Fibroblast of peridontal ligament (primary cell): ENCODE measurements around the gene C19orf67.
A peak's percentile ranks its signal among the peaks of the same experiment; 100 is the strongest.

Source experiments
- DNase-seq: peaks from one replicate; pipeline ENCODE4 v3.0.0-alpha.2; 2010; ENCODE audit errors: extremely low read depth

C19orf67 gene

DNA sequence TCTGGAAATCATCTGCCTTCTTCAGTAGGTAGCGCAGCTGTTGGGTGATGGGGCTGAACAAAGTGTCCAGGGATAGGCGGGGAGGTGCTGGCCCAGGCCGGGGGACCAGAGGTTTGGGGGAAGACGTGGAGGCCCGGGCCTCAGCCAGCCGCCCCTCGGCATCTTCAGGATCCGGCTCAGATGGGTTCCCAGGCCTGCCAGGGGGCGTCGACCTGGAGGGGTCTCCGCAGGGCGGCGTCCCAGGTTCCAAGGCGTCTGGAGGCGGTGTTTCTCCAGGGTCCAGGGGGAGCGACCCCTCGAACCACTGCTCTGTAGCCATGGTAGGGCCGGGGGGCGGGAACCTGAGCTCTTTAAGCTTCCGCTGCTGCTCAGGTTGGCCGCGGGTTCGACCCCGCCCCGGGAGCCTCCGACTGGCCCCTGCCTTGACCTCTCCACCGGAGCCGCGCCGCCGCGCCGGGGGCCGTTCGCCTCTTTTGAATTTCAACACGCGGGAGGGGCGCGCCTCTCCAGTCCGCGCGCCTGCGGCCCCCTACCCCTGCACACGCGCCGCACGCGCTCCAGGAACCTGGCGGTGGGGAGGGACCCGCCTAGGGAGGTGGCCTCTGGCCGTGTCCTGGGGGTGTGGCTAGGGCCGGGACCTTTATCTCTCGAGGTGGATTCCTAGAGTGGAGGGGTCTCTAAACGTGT, at the start of gene C19orf67:
TSS of gene C19orf67 (minus strand) at position 475 of the 687 bp plus-strand sequence. CDS start at position 319, 156 bp downstream.
- no peak for DNase-seq

DNA sequence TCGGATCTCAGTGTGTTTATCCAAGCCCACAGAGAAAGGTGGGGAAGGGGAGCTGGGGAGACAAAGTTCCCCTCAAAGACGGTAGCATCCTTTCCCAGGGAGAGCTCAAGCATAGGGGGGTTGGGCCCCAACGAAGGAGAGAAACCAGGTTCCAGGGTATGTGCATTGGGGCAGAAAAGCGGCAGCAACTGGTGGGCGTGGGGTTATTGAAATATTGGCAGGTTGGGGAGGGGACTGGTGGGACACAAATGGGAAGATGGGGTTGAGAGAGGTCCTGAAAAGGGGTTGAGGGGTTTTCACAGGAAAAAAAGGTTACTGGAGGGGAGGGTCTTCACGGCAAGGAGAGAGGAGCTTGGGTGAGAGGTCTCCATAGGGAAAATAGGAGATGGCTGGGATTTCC, 49.8 kb upstream of the C19orf67 start:
- no peak for DNase-seq

DNA sequence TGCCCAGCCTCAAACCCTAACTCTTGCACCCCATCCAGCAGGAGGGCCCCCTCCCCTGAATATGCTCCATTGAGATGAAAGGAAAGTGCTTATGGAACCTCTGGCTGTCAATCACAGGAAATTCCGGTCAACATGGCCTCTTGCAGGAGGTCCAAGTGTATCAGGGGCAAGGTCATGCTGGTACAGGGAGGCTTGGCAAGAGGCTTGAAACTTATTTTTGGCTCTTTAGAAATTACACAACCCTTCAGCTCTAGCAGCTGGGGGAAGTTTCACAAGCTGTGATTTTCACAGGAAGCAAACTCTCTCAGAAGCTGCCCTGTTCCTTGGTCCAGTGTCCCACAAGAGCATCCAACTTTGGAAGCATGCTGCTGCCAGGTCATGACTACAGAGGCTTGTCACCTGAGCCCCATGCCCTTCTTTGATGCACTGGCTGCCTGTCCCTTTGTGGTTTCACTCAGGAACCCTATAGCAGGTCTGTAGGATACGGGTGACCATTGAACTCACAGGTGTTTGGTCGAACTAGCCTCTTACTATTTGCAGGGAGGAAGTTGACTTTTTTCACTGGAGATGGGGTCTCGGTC, 42.4 kb upstream of the C19orf67 start:
- DNase-seq: peak; percentile 31

DNA sequence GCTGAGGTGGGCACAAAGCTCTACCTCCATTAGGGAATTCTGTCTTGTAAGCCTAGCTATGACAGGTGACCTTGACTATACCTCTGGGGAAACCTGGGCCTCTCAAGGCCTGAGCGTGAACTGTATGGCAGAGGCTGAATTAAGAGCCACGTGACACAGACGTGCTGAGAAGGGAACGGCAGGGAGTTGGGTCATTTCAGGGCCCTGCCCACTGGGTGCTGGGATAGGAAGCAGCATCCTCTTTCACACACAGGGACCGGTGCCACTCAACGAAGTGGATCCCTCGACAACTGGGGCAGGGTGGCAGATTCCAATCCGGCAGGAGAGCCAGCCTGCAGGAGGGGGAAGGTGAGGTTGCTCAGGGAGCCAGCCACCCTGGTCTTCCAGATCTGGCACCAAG, 41.6 kb upstream of the C19orf67 start:
- DNase-seq: no peak

DNA sequence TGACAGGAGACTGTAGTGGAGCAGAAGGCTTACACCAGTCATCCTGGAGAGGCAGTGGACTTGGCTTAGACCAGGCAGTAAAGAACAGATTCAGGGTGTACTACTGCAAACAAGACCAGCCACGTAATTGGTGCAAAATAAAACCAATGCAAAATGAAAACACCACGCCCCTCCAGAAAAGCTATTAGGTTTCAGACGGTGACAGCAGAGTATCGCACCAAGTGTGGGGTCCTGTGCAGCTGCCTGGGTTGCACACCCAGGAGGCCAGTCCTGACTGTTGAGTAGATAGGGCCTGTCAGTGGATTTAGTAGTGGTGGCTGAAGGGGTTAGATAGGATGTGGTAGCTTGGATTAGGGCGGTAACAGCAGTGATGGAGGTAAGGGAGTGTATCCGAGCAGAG, 37.3 kb upstream of the C19orf67 start:
- DNase-seq: no peak

DNA sequence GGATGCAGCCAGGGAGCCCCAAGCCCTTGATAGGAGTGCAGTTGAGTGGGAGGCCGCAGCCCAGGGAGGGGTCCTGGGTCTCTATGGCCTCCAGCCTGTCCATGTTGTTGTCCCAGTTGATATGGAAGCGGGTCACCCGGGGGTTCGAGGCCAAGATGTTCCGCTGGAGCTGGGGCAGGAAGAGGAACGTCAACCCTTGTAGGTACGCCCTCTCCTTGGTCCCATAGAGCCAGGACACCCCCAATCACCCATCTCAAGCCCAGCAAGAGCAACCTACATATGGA, 34.9 kb upstream of the C19orf67 start:
- no peak for DNase-seq

DNA sequence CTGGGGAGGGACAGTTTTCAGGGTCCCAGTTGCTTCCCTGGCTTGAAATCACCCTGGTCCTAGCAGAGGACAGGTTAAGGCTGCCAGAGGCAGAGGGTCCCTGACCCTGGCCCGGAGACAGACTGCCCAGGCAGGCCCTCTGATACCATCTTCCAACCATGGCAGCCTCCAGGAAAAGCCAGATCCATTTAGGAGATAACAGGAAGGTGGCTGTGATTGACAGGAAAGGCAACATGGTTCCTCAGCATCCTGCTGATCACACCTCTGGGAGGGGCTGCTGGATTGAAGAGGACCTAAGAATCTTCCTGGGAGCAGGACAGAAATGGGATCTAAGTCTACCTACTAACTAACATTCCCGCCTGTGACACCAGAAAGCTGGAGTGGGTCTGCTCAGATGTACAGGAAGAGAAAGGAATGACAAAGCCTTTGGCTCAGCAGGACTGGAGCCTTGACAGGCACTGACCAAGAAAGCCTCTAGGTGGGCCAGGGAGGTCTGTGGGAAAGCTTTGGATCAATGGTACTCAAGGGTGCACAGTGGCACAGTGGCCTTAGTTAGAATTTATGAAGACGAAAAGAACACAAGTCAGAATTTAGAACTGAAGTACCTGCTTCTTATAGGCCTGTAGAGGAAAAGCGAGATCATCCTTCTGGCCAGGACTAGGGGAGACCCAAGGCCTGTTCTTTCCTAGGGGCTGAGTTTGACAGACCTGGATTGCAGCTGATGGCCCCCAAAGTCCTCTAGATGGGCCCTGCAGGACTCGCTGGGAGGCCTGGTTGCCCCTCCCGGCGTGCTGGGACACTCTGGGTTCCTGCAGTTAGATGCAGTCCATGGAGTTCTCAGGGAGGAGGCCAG, 34.3 kb upstream of the C19orf67 start:
- DNase-seq: no peak

DNA sequence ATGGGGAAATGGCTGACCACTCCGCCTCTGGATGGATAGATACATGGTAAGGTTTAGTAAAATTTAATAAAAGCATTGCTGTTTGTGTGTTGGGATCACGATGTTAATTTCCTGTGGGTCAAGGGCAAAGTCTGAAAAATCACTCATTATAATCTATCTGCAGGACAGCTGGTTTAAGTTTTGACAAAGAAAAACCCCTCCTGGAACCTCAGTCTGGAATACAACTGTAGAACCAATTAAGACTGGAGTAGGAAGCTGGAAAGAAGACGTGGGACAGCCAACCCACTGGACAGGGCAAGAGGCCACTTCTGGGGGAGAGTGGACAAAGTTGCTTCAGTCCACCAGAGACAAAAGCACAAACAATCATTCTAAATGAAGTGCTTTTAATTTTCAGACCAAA, 33.6 kb upstream of the C19orf67 start:
- DNase-seq: no peak

DNA sequence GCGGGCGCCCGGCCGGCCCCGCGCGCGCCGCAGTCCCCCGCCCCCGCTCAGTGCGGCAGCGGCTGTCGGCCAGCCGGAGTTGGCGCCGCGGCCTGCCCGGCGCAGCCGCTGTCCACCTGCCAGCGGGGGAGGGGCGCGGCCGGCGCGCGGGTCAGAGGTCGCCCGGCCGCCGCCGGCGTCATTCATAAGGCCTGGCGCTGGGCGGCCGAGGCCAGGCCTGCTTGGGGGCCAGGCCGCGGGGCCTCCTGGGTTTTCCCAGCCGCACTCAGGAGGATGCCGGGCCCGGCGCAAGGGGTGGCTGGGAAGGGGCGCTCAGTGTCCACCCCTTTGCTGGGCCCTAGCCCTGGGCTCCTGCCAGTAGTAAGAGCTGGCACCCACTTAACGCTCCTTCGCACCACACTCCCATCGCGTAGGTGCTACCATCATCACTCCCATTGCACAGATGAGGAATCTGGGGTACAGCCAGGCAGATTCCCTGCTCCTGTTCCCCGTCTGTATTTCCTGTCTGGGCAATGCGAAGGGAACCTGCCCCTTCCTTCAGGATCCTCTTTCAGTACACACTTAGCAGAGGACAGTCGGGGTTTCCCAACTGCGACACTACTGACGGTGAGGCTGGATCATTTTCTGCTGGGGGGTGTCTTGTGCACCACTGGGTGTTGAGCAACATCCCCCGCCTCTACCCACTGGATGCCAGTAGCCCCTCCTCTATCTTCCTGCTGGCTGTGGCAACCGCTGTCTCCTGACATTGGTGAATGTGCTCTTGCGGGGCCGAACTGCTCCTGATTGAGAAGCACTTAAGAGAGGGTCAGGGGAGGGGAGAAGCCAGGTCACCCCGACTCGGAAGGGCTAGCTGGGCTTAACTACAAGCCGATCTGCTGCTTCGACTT, 32.8 kb upstream of the C19orf67 start:
- DNase-seq: peak; percentile 69

DNA sequence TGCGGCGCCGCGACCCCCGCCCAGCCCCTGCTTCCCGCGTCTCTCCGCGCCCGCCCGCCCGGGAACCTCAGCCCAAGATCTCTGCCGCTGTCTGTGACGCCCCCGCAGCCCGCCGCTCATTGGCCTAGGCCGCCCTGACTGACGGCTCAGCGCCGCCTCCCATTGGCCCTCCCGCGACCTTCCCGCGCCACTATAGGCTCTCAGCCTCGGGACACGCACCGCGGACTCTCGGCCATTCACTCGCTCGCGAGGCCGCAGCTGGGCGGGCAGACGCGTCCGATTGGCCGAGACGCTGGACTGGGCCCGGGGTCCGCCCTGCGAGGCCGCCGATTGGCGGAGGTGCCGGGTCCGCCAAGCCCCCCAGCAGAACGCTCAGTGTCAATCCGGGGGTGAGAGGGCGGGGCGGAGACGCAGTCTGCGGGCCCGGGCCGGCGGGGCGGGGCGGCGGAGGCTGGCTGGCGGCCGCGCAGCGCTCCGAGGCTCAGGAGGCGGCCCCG, 32.1 kb upstream of the C19orf67 start, which contains the start of gene PRKACA:
TSS of gene PRKACA (minus strand) at position 95 of the 497 bp plus-strand sequence. CDS start 215 bp downstream, outside the sequence.
- DNase-seq: peak; percentile 97

DNA sequence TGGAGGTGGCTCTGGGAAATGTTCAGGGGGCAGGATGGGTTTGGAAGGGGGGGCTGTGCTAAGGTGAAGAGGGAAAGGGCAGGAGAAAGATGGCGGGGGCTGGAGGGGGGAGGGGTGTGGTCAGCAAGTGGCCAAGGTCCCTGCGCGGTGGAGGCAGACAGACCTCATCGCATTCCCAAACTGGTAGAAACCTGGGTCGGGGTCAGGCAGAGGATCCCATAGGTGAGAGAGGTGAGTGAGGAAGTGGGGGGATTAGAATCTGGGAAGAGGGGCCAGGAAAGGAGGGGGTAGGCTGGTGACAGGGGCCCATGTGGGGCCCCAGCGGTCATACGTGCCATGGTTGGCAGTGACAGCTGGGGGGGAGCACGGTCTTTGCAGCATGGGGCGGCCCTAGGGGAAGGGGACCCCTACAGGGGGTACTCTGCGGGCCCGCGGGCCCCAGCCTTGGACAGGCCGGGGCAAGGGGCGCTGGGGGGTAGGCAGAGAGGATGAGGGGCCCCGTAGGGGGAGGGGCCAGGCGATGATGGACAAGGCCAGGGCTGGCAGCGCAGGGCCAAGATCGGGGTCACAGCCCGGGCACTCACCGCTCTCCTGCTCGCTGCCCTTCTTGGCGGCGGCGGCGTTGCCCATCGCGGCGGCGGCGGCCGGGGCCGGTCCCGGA, 31.5 kb upstream of the C19orf67 start:
- no peak for DNase-seq

DNA sequence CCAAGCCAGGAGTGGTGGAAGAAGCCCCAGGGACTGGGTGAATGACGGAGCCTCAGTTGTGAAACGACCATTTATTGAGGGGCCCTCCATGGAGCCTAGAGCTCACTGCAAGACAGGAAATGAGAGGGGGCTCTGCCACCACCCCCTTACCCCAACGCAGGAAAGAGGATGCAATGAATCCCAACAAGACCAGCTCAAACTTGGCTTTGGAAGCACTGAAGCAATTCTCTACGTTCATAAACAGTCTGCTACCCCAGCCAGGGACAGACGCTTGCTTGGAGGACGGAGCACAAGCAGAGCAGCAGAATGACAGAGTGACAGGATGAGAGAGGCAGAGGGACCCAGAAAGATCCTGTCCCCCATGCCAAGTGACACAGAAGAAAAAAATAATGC, 30.9 kb upstream of the C19orf67 start:
- no peak for DNase-seq

DNA sequence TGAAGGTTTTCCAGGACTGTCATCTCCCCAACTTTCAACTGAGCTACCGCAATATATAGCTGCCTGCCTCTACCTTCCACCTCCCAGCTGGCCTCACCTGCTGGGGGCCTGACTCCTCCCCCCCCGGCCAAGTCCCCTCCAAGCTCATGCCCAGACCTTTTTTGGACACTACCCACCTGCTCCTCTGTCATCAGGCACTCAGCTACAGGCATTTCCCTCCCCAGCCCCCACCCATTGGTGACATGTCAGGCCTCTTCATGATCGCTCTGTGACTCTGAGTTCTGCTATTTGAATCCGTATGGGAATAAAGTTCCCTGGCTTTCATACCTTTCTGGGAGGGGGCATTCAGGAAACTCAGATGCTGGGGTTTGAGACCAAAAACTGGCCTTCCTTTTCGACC, 30.2 kb upstream of the C19orf67 start:
- no peak for DNase-seq

DNA sequence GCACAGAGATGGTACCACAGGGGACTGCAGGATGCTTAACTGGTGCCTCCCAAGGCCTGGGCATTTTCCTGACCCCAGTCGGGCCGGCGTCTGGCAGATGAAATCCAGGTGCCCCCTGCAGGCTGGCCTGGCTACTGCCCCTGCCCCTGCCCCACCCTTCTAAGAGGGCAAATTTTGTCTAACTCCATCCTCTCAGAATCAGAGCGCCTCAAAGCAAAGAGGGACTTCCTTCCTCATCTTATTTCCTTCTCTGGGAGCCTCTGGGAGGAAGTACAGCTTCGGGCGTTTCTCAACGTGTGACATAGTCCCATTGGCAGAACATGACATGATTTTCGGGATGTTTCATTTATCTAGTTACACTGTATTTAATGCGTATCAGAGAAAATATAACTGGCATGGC, 29.3 kb upstream of the C19orf67 start:
- DNase-seq: no peak

DNA sequence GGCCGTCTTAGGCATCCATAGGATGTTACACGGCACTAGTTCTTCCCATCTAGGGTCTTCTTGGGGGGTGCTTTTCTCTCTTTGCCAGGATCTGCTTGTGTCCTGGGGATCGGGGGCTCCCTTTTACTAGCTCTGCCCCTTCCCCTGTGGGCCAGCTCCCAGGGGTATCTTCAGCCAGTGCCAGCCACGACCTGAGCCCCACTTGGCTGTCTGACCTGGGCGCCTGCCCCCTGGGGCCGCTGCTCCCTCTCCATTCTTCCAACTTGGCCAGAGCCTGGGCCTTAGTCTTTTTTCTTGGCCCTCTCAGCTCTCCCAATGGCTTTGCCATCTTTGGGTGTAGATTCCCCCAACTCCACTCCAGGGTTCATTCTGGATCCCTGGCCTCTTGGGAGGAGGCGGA, 28.9 kb upstream of the C19orf67 start:
- DNase-seq: no peak

DNA sequence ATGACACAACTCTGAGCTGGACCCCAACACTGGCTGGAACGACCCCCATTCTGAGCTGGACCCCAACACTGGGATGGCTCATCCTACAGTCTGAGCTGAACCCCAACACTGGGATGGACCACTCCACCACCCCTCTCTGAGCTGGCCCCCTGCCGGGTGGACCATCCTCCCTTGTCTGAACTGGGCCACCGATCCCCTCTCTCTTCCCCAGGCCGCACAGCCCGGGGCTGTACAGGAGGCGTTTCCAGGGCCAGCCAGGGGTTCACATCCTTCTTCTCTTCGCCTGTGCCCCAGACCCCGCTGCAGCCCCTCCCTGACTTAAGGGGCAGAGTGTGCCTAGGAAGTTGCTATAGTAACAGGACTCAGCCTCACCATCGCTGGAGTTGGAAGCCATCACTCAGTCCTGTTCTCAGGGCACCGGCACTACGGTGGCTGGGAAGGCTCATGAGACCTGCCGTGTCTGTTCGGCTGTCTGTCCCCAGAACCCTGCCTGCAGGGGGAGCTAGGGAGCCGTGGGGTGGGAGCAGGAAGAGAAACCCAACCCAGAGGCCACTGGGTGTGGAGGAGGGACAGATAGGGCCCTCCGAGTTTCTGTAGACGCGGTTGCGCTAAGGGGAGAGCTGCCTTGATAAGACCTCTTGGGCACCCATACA, 28.3 kb upstream of the C19orf67 start:
- DNase-seq: no peak

DNA sequence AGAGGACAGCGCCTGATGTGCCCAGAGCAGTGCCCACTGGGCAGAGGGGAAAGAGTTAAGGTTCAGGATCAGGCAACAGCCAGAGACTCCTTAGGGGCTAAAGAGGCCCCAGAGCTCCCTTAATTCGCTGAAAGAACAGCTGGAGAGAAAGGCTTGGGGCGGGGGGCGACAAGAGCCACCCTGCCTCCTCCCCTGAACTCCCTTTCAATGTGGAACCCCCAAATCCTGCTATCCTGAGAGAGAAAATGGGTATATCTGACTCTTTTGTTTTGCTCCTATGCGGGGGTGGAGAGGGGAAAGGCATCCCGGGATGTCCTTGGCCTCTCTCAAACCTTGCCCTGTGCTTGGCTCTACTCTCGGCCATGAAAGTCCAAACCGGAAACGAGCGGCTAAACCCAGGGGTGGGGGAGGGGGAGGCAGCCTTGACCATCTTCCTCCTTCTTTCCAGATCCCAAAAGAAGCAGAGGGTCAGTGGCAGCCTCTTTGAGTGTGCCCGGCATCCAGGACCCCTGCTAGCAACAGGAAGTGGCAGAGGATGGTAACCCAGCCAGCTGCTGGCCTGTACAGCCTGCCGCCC, 27.3 kb upstream of the C19orf67 start:
- DNase-seq: peak; percentile 19

DNA sequence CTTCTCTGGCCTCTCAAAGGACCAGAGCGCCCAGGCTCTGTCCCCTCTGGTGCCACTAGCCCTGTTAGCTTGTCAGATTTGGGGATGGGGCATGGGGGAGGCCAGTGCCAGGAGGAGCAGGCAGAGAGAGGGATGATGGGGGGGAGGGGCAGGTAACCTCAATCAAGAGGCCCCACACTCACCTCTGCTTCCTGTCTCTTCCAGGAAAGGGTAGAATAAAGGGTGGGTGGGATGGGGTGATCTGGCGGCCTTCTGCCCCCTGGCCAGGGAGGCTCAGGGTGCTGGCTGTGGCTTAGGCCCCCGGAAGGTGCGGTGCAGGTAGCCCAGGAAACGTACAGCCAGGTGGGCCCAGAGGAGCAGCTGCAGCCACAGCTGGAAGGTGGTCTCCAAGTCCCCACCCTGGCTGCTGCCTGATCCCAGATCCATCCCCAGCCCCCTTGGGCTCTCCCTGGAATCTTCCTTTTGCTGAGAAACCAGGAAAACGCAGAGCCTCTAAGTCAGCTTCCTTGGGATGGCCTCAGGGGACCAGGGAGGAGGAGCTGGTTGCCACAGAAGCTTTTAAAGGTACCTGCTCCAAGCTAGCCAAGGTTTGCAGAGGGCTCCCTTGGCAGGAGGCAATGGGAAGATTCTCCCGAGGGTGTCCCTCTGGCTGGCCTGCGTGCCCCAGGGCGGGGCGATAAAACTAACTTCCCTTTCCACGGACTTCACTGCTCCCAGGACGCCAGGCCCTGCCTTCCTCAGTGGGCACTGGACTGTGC, 26.6 kb upstream of the C19orf67 start:
- peak; percentile 29 for DNase-seq

DNA sequence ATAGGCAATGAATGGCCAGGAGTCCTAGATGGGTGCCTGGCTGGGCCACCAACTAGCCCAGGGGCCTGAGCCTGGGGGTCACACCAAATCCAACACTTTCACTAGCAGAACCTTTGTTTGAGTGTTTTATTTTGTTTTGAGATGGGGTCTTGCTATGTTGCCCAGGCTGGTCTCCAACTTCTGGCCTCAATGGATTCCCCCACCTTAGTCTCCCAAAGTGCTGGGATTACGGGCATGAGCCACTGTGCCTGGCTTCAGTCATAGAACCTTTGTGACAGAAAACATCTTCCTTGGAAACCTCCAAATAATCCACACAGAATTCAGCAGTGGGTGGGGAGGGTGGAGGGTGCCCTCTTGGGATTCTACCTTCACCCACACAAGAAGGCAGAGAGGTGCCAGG, 25.9 kb upstream of the C19orf67 start:
- no peak for DNase-seq

DNA sequence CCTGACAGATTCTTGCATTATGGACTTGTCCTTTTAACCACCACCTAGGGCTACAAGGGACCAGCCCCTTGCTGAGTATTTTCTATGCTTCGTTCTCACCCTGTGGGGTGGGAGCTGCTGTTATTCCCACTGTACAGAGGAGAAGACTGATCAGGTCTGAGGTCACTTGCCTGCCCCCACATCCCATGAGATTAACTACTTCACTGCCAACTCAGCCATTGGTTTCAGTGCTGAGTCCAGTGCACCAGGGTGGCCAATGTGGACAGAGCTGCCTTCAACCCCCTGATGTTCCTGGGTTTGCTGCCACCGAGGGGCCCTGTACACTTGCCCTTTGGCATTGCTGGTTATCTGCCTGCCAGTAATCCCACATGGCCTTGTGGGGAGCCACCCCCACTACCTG, 25.1 kb upstream of the C19orf67 start:
- no peak for DNase-seq
